ENCODE data around the gene IFNLR1.
A peak's percentile ranks its signal among the peaks of the same experiment; 100 is the strongest.
"Not testable (repeated sequence)": the region's sequence is repeated elsewhere in the genome, so short reads cannot be mapped to it uniquely, and the experiment has no call there.

The IFNLR1 gene

GRCh38 chr1:24186993-24187790 lies at the start of gene IFNLR1:
TSS of gene IFNLR1 (minus strand) at chr1:24187289. CDS start at chr1:24187248, 41 bp downstream.
- DNase-seq: peak; percentile 78

DNA sequence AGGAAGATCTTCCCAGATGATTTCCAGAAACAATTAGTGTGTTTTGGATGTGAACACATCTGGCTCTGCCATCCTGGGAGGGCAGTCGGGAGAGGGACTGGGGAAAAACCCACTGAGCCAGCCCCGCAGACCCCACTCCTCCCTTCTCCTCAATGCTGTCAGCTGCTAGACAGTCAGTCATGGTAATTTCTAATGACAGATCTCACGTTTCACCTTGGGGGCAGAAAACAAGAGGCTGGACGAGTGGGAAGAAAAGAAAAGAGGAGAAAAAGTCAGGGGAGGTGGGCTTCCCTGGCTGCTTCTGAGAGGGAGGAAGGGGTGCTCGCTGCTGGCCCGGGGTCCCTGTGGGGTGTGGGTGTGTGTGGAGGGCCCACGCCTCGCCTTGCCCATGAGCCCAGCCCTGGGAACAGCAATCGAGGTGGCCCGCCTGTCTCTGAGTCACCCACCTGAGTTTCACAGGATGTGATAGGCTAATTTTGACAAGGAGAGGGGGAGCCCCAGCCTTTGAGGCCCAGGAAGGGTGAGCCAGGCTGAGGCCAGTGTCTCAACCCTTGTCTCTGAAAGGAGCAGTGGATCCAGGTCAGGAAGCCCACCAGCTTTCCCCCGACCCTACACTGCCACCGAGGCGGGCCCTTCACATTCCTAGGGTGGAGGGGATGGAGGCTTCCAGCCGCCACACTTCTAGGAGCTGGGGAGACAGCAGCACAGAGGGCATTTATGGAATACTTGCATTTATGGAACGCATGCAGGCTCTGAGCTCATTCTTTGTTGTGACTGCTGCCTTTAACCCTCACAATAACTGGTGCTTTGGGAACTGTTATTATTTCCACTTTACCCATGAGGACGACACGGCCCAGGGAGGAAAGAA lies 49.1 kb upstream of the IFNLR1 start:
- DNase-seq: no peak

DNA sequence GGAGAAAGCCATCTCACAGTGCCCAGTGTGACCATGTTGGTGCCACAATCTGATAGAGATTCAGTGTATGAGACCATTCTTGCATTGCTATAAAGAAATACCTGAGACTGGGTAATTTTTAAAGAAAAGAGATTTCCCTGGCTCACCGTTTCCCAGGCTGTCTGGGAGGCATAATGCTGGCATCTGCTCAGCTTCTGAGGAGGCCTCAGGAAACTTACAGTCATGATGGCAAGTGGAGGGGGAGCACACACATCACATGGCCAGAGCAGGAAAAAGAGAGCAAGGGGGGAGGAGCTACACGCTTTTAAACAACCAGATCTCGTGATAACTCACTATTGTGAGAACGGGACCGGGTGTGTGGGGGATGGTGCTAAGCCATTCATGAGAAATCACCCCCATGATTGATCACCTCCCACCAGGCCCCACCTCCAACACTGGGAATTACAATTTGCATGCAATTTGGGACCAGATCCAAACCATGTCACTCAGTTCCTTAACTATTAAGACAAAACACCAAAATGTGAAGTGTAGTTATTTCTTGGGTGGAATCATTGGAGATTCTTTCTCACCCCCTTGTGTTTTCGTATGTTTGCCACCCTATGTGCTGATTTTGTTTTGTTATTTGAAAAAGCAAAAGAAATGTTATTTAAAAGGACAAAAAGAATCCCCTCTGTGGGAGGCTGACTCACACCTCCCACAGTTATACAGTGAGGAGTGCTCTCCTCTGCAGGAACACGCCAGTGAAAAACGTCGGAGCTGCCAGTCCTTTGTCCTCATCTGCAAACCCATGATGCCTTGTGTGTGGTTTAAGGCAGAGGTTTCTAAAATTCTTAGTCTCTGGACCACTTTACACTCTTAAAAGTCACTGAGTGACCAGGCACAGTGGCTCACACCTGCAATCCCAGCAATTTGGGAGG lies 46.9 kb upstream of the IFNLR1 start:
- DNase-seq: no peak

DNA sequence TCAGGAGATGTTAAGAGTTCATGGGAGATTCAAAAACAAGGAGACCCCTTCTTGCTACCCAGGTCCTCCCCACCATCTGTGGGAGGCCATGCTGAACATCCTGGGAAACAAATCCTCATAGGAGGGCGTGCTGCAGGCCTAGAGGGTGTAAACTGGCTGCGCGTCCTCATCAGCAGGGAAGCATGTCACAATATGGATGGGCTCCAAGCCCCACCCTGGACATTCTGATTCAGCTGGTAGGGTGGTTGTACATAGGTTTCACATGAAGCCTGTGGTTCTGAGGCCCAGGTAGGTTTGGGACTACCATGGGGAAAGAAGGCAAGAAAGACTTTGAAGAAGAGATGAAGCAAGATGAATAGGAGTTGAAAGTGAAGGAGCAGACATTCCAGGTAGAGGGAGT lies 44.6 kb upstream of the IFNLR1 start:
- no peak for DNase-seq

GRCh38 chr1:24228311-24228710 lies 41.2 kb upstream of the IFNLR1 start:
- DNase-seq: no peak

DNA sequence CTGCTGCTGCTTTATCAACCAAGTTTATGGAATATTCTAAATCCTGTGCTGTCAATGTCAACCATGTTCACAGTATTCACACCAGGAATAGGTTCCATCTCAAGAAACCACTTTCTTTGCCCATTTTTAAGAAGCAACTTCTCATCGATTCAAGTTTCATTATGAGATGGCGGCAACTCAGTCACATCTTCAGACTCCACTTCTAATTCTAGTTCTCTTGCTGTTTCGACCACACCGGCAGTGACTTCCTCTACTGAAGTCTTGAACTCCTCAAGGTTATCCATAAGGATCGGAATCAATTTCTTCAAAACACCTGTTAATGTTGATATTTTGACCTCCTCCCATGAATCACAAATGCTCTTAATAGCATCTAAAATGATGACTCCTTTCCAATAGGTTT lies 39.7 kb upstream of the IFNLR1 start:
- no peak for DNase-seq

- DNase-seq: no peak
Measured at GRCh38 chr1:24224761-24225160, 37.7 kb upstream of the IFNLR1 start.

DNA sequence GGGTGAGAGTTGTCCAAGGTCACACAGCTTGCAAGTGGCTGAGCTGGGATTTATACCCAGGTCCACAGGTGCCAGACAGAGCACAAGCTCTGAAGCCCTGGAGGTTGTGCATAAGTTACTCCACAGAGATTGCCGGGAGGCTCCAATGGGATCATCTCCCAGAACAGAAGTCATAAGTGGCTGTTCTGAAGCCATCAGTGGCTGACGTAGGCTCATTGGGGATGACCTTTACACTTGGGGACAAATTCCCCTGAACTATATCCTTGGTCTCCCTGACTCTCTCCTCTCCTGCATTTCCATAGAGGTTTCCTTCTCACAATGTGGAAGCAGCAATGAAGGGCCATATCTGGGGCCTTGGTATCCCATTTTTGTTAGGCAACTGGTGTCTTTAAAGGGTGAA lies 37.0 kb upstream of the IFNLR1 start:
- DNase-seq: no peak

GRCh38 chr1:24222793-24223192 lies 35.7 kb upstream of the IFNLR1 start:
- no peak for DNase-seq

DNA sequence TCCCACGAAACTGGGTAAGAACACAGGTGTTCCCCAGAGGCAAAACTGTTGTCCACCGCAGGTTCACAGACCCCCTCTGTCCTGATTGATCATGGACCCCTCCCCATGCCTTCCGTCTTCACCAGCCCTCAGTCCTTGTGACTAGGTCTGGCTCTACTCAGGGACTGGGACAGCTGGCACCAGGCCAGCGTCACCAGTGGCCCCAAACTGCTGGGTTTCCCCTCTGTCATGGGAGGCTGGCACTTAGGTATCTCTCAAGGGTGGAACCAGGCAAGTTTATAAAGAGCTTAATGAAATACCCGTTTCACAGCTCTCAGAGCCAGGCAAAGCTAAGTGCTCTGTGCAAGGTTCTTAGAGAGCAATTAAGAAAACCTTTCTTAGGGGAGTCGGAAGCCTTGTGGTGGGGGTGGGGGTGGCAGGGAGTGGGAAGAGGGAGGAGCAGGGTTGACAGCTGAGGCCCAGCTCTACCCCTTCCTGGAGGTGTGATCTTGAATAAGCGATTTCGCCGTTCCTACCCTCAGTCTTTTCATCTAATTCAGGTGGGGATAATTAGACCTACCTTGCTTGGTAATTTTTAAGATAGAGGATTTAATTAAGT lies 35.0 kb upstream of the IFNLR1 start:
- DNase-seq: no peak

DNA sequence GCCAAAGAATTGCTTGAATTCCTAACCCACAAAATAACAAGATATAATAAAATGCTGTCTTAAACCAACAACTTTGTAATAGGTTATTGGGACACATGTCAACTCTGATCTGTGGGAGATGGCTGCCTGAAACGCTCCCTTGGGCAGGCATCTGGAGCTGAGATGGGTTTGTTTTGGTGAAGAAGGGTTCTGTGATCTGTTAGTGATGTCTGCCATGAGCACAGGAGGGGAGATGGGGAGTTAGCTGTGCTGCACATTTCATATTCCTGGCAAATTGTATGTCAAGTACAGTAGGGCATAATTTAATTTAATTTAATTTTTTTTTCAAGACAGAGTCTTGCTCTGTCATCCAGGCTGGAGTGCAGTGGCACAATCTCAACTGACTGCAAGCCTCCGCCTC lies 34.2 kb upstream of the IFNLR1 start:
- DNase-seq: no peak

- no peak for DNase-seq
Measured at GRCh38 chr1:24216276-24217074, 29.4 kb upstream of the IFNLR1 start.

DNA sequence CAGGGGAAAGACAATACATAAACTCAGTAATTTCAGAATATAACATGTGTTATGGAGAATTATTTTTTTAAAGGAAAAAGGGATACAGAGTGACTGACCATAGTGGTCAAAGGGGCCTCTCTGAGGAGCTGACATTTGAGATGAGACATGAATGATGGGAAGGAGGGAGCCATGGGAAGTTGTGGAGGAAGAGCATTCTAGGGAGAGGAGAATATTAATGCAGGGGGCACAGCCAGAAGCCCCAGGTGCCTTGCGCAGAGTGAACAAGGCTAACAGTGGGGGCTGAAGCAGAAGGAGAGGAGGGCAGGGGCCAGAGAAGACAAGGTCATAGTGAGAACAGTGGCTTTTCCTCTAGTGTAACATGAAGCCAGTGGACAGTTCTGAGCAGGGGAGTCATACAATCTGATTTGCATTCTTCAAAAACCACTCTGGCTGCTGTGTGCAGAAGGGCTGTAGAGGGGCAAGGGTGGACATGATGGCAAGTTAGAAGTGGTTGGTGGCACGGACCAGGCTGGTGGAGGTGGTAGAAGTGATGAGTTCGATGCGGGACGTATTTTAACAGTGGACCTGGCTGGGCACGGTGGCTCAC lies 28.2 kb upstream of the IFNLR1 start:
- no peak for DNase-seq

GRCh38 chr1:24212376-24212775 lies 25.3 kb upstream of the IFNLR1 start:
- DNase-seq: no peak

- no peak for DNase-seq
Measured at GRCh38 chr1:24210195-24210627, 23.1 kb upstream of the IFNLR1 start.

GRCh38 chr1:24209097-24209496 lies 22.0 kb upstream of the IFNLR1 start:
- no peak for DNase-seq

DNA sequence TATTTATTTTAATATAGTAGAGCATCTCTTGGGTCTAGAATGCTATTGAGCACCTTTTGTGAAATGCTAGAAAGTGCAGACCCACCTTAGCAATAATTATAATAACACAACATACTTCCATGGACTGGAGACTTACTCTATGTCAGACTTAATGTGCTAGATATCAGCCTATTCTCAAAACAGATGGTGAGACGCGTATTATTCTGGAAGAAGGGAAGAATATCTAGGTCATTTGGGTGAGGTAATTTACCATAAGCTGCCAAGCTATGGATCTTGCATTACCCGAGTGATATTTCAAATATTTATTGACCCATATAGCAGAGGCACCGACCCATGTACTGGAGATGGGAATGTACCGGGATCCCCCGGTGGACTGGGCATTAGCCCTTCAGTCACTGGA lies 20.6 kb upstream of the IFNLR1 start:
- no peak for DNase-seq

GRCh38 chr1:24207395-24207687 lies 20.3 kb upstream of the IFNLR1 start:
- not testable (repeated sequence) for DNase-seq

DNA sequence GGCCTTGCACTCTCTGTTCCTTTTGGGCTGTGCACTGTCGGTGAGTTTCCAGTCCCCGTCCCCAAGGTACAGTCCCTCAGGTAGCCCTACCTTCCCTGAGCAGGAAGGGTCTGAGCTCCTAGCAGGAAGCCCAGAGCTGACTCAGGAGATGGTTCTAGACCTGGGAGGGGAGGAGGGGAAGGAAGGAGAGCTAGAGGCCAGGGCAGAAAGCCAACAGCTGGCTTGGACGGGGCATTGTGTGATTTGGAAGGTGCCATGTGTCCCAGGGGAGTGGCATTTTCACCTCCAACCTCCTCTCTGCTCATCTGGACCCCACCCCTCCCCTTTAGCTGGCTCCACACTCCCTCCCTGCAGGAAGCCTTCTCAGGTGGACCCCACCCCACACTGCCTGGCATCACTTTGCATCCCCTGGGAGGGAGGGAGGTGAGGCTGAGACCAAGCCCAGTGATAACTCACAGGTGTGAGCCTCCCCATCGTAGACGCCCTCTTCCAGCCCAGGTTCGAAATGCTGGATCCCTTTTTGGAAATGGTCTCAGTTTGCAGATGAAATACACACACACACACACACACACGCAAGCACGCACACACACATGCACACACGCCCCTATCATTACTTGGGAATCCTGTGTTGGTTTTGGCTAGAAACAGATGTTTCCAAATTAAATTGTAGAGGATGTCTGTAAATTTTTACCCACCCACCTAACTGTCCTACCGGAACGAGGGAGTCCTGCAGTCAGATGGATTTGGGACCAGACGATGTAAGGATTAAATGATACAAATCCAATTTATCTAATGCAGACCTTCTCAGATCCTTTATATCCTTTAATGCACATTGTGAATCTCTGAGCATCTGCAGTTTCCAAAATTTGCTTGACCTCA lies 19.7 kb upstream of the IFNLR1 start:
- DNase-seq: no peak

DNA sequence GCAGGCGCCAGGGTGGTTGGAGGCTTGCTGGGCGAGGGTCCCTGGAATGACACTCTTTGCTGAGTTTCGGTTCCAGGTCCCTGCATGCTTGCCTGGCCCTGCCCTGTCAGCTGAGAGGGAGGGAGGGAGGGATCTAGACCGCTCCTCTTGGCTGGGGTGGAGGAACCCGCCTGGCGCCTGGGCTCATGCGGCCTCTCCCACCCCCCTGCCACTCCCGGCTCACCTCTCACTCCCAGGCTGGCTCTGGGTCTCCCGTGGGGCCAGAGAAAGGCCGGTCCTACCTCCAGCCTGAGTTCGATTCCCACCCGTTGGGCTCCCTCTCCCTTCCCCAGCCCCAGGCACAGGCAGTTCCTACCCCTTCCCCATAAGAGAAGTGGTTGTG lies 19.0 kb upstream of the IFNLR1 start:
- no peak for DNase-seq
